Cerebellar nuclear complex (tissue), 1 donor: ENCODE results near the gene RAB18.
"Not testable (repeated sequence)": the region's sequence is repeated elsewhere in the genome, so short reads cannot be mapped to it uniquely, and the experiment has no call there.

Experiments used
- DNase-seq, 2 experiments: peaks; one replicate each; lab custom pipeline; 2025; lab: John Stamatoyannopoulos, UW

RAB18 gene

GRCh38 chr10:27504007-27504807, at the start of gene RAB18:
Gene RAB18, plus strand, starts transcription at chr10:27504304. Its CDS starts 66 bp downstream, at chr10:27504370.
- peak; percentile 59 to 82 for DNase-seq

GRCh38 chr10:27454837-27455236, 49.3 kb upstream of the RAB18 start:
- no peak for DNase-seq

GRCh38 chr10:27457261-27457945, 46.7 kb upstream of the RAB18 start:
- DNase-seq: no peak

GRCh38 chr10:27457966-27458365, 46.1 kb upstream of the RAB18 start:
- DNase-seq: no peak

- DNase-seq: no peak
Observed at GRCh38 chr10:27461312-27461711, 42.8 kb upstream of the RAB18 start.

- DNase-seq: no peak
Observed at GRCh38 chr10:27463961-27464360, 40.1 kb upstream of the RAB18 start.

GRCh38 chr10:27464993-27465392, 39.1 kb upstream of the RAB18 start:
- no peak for DNase-seq

- DNase-seq: not testable (repeated sequence)
Observed at GRCh38 chr10:27465596-27465995, 38.5 kb upstream of the RAB18 start.

- no peak for DNase-seq
Observed at GRCh38 chr10:27470885-27471284, 33.2 kb upstream of the RAB18 start.

- DNase-seq: no peak
Observed at GRCh38 chr10:27474741-27475140, 29.4 kb upstream of the RAB18 start.

- no peak for DNase-seq
Observed at GRCh38 chr10:27479016-27479415, 25.1 kb upstream of the RAB18 start.

GRCh38 chr10:27481486-27481885, 22.6 kb upstream of the RAB18 start:
- no peak for DNase-seq

GRCh38 chr10:27482984-27483956, 20.8 kb upstream of the RAB18 start:
- no peak for DNase-seq

- DNase-seq: no peak
Observed at GRCh38 chr10:27485368-27485767, 18.7 kb upstream of the RAB18 start.

- no peak for DNase-seq
Observed at GRCh38 chr10:27485986-27486385, 18.1 kb upstream of the RAB18 start.

- no peak for DNase-seq
Observed at GRCh38 chr10:27490807-27491206, 13.3 kb upstream of the RAB18 start.

- DNase-seq: no peak
Observed at GRCh38 chr10:27494116-27494805, 9.8 kb upstream of the RAB18 start.

- DNase-seq: no peak
Observed at GRCh38 chr10:27496137-27496536, 8.0 kb upstream of the RAB18 start.

- DNase-seq: no peak
Observed at GRCh38 chr10:27500096-27500495, 4.0 kb upstream of the RAB18 start.

GRCh38 chr10:27500886-27501285, 3.2 kb upstream of the RAB18 start:
- DNase-seq: no peak

- DNase-seq: no peak
Observed at GRCh38 chr10:27503498-27504006, 552 bp upstream of the RAB18 start.
